H1 (cell line): ENCODE measurements around the gene RNF39. TPM values are rescaled to one million over a fixed set of nuclear protein-coding genes. Genes with fewer than 3 reads are reported as not detected.

Source experiments
- ASH2L ChIP-seq: fragments of 200-600, 300-600 bp; sonication (generic); IDR thresholded peaks from one replicate; pipeline ENCODE4 v1.7.1; 2017; ENCODE audit warnings: low read length
- CBX5 ChIP-seq: fragments of 300-800, 300-1000 bp; sonication (generic); IDR thresholded peaks from 2 replicates; pipeline ENCODE4 v1.7.1; 2016; ENCODE audit warnings: antibody characterized with exemption, low read length, low read depth
- CEBPB ChIP-seq: IDR thresholded peaks from 2 replicates; pipeline ENCODE4 v1.6.1; 2012; ENCODE audit warnings: low read depth, low read length
- CHD1 ChIP-seq: IDR thresholded peaks from 2 replicates; pipeline ENCODE4 v1.6.1; 2012; ENCODE audit warnings: low read depth, low read length, improper control_type of control experiment
- CHD2 ChIP-seq: IDR thresholded peaks from 2 replicates; pipeline ENCODE4 v1.6.1; 2012; ENCODE audit warnings: low read length, improper control_type of control experiment
- CREB1 ChIP-seq: IDR thresholded peaks from 2 replicates; pipeline ENCODE4 v1.6.1; 2012; ENCODE audit warnings: inconsistent platforms
- CTBP2 ChIP-seq: IDR thresholded peaks from 2 replicates; pipeline ENCODE4 v1.7.0; 2011; ENCODE audit warnings: borderline replicate concordance, mild to moderate bottlenecking, moderate library complexity, mixed read lengths, low read length; ENCODE audit not compliant: insufficient read depth, insufficient read length
- EZH2 ChIP-seq: fragments of 200-600 bp; sonication (generic); IDR thresholded peaks from 2 replicates; pipeline ENCODE4 v1.7.1; 2012; ENCODE audit warnings: low read depth, mild to moderate bottlenecking, moderate library complexity, low read length, inconsistent platforms; ENCODE audit not compliant: severe bottlenecking
- FOSL1 ChIP-seq: IDR thresholded peaks from 2 replicates; pipeline ENCODE4 v1.6.1; 2011; ENCODE audit warnings: mild to moderate bottlenecking, low read depth, low read length, moderate library complexity; ENCODE audit not compliant: insufficient read depth
- GABPA ChIP-seq: IDR thresholded peaks from 2 replicates; pipeline ENCODE4 v1.6.1; 2011; ENCODE audit warnings: mild to moderate bottlenecking, low read length, moderate library complexity, borderline replicate concordance; ENCODE audit not compliant: insufficient read depth
- JUN ChIP-seq: IDR thresholded peaks from 2 replicates; pipeline ENCODE4 v1.6.1; 2011; ENCODE audit warnings: low read depth, mild to moderate bottlenecking, improper control_type of control experiment, low read length
- JUND ChIP-seq: IDR thresholded peaks from 2 replicates; pipeline ENCODE4 v1.6.1; 2011; ENCODE audit warnings: mild to moderate bottlenecking, improper control_type of control experiment, low read length
- NRF1 ChIP-seq: IDR thresholded peaks from 2 replicates; pipeline ENCODE4 v1.6.1; 2011; ENCODE audit warnings: mild to moderate bottlenecking, low read depth, low read length, improper control_type of control experiment
- POLR2AphosphoS5 ChIP-seq: IDR thresholded peaks from 2 replicates; pipeline ENCODE4 v1.6.1; 2011; ENCODE audit warnings: low read depth, low read length
- SIRT6 ChIP-seq: IDR thresholded peaks from one replicate; pipeline ENCODE4 v1.7.1; 2012; ENCODE audit warnings: low read length, inconsistent platforms
- SP2 ChIP-seq: IDR thresholded peaks from 2 replicates; pipeline ENCODE4 v1.6.1; 2012; ENCODE audit warnings: mild to moderate bottlenecking, low read length, inconsistent platforms
- SRF ChIP-seq: IDR thresholded peaks from 2 replicates; pipeline ENCODE4 v1.6.1; 2011; ENCODE audit warnings: mild to moderate bottlenecking, low read depth, low read length, moderate library complexity
- TAF7 ChIP-seq: optimal IDR thresholded peaks from 2 replicates; pipeline ENCODE3; 2011; ENCODE audit warnings: low read depth, mild to moderate bottlenecking, inconsistent platforms, low read length, moderate library complexity, borderline replicate concordance
- TCF12 ChIP-seq: IDR thresholded peaks from 2 replicates; pipeline ENCODE4 v1.6.1; 2011; ENCODE audit warnings: low read depth, mild to moderate bottlenecking, low read length
- TEAD4 ChIP-seq: IDR thresholded peaks from 2 replicates; pipeline ENCODE4 v1.6.1; 2012; ENCODE audit warnings: low read depth, low read length, inconsistent platforms, mixed read lengths
- YY1 ChIP-seq: IDR thresholded peaks from 2 replicates; pipeline ENCODE4 v1.6.1; 2011; ENCODE audit warnings: low read depth, mild to moderate bottlenecking, low read length
- polyA plus RNA-seq, 7 experiments: library from polyadenylated mRNA; depleted of rRNA in 3 of 7; stranded (reverse) in 5 of 7; unstranded in 2 of 7; fragments of >200 nt in 5 of 7; fragments of 200-250 nt in 2 of 7; gene quantifications; 1 replicate in 5 of 7; 2 replicates in 1 of 7; 4 replicates in 1 of 7; pipeline versions ENCODE4 v1.2.1 to v1.2.3, GENCODE V29; 2011 to 2013; ENCODE audit warnings: missing spikeins in 2 of 7, mixed read lengths in 2 of 7
- total RNA-seq: library from RNA; stranded (reverse); fragmentation: NEBNext Ultra II Directional; extraction: Animal tissue kit (Norgen Biotek cat#: 25700); gene quantifications from 2 replicates; pipeline ENCODE4 v1.2.1, GENCODE V29; 2021
- TF ChIP-seq, protein P1 (sequence below): IDR thresholded peaks from 2 replicates; pipeline ENCODE4 v1.6.1; 2011; ENCODE audit warnings: low read length, improper control_type of control experiment
- TF ChIP-seq, protein P2 (sequence below): IDR thresholded peaks from 2 replicates; pipeline ENCODE4 v1.6.1; 2011; ENCODE audit warnings: low read depth, mild to moderate bottlenecking, low read length; ENCODE audit not compliant: insufficient read depth
- TF ChIP-seq, protein P3 (sequence below): IDR thresholded peaks from 2 replicates; pipeline ENCODE4 v1.6.1; 2012; ENCODE audit warnings: inconsistent platforms

The RNF39 gene
- total and polyA plus RNA-seq, 2 of the 8 experiments (the other 6 are each of a cell fraction or from before 2014, with no cell fraction given), result 1.4 to 2.3 TPM

DNA sequence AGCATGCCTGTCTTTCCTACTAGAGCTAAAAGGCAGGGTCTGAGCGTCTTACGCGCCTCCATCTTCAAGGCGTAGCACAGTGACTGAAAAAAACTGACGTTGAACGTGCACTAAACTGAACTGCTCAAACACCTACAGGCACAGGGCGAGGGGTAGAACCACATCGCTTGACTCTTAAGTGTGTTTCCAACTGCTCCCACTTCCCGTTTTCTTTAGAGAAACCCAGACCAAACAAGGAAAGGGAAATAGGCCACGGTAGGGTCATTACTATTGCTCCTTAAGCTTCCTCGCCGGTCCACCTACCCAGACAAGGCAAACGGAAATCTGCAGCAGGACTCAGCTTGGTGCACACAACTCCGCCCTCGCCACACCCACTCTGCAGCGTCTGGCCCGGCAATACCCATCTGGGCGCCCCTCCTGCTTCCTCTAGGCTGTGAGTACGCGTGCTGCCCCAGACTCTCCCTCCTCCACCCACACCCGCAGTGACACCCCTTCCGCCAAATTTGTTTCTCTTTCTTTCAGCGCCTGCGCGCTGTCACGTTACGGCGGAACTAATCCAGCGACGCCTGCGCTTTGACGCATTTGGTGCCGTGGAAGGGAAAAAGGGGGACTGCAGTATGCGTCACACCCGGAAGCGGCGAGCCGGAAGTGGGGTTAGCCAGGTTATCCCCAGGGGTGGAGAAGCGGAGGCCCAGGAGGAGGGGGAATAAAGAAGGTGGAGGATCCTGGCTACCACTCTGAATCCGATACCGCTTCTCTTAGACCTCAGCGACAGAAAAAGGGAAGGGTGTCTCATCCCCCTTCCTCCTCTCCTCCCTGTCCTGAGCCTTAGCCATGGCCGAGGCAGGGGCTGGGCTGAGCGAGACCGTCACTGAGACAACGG is 8.8 kb downstream of the RNF39 start, which contains the start of gene PPP1R11 (continued):
- no peak for TF ChIP-seq SP2
- no peak for TF ChIP-seq TEAD4
- peak; percentile 69; the same call in 1 of the 2 replicates for TF ChIP-seq JUND
- TF ChIP-seq CHD1, result no peak
- TF ChIP-seq NRF1, result peak; percentile 42
- no peak for TF ChIP-seq FOSL1
- TF ChIP-seq, protein P1, sequence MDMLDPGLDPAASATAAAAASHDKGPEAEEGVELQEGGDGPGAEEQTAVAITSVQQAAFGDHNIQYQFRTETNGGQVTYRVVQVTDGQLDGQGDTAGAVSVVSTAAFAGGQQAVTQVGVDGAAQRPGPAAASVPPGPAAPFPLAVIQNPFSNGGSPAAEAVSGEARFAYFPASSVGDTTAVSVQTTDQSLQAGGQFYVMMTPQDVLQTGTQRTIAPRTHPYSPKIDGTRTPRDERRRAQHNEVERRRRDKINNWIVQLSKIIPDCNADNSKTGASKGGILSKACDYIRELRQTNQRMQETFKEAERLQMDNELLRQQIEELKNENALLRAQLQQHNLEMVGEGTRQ, result no peak
- TF ChIP-seq ASH2L, result peak; percentile 90
- no peak for TF ChIP-seq CBX5
- TF ChIP-seq CREB1, result peak; percentile 93
- TF ChIP-seq, protein P2, sequence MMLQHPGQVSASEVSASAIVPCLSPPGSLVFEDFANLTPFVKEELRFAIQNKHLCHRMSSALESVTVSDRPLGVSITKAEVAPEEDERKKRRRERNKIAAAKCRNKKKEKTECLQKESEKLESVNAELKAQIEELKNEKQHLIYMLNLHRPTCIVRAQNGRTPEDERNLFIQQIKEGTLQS, result 0 out of 2 replicates have a peak, but pooled peaks have one; percentile 3
- TF ChIP-seq GABPA, result peak; percentile 96
- TF ChIP-seq, protein P3, sequence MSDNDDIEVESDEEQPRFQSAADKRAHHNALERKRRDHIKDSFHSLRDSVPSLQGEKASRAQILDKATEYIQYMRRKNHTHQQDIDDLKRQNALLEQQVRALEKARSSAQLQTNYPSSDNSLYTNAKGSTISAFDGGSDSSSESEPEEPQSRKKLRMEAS, result peak; percentile 86
- TF ChIP-seq TCF12, result no peak
- TF ChIP-seq TAF7, result no peak
- TF ChIP-seq CHD2, result no peak
- no peak for TF ChIP-seq SIRT6
- no peak for TF ChIP-seq YY1
- peak; percentile 84 for TF ChIP-seq POLR2AphosphoS5
- 0 out of 2 replicates have a peak, but pooled peaks have one; percentile 12 for TF ChIP-seq JUN
- TF ChIP-seq EZH2, result no peak
- TF ChIP-seq CTBP2, result peak; percentile 59
- TF ChIP-seq CEBPB, result no peak
- TF ChIP-seq SRF, result no peak
